ENCODE data around the gene SLCO2A1. TPM values are rescaled to one million over a fixed set of nuclear protein-coding genes. Genes with fewer than 3 reads are reported as not detected.
A peak's percentile ranks its signal among the peaks of the same experiment; 100 is the strongest.

Gene SLCO2A1
- total and polyA plus RNA-seq, 2 donors from 2014 or later = 27.2 to 169 TPM

- FAIRE-seq (no peak), DNase-seq (peak in 1 of 5 donors; percentile 29)
- intact Hi-C loops (cut with DNase I) = no loop called here
- H3K27me3 ChIP-seq (ENCODE audit: control insufficient read depth, insufficient read depth, low read length) = no peaks in the 10 kb centered on the region
- peaks cover 0 to 4% (median 0%) of the 10 kb centered on the region in 3 donors for H3K4me1 ChIP-seq (ENCODE audit: control insufficient read depth in 2 of 3, insufficient read depth in 2 of 3, low read depth in 1 of 3, low read length in 3 of 3)
- H3K9ac ChIP-seq (ENCODE audit: low read length in 3 of 3) = no peak overlapping the region
- H3K9me3 ChIP-seq (ENCODE audit: control insufficient read depth in 2 of 3, insufficient read depth in 1 of 3, low read length in 3 of 3) = no peaks in the 10 kb centered on the region
- TF ChIP-seq CTCF (IDR thresholded peaks at IDR 0.05; ENCODE audit: borderline replicate concordance, extremely low read depth, insufficient read depth) = no peak
- no peak overlapping the region for H3K4me3 ChIP-seq (ENCODE audit: low read length in 3 of 3)
- peaks cover 0 to 4% (median 0%) of the 10 kb centered on the region in 3 donors for H3K36me3 ChIP-seq (ENCODE audit: control insufficient read depth in 2 of 3, insufficient read depth in 3 of 3, low read length in 3 of 3)
- no peak overlapping the region for H3K27ac ChIP-seq (ENCODE audit: low read depth in 2 of 2, low read length in 2 of 2)
Measured at GRCh38 chr3:133954717-133955360, 74.9 kb downstream of the SLCO2A1 start.

- no peak for TF ChIP-seq CTCF (IDR thresholded peaks at IDR 0.05; ENCODE audit: borderline replicate concordance, extremely low read depth, insufficient read depth)
- Histone ChIP-seq H3K9ac (ENCODE audit: low read length in 3 of 3) (no peak overlapping the region), H3K27me3 (ENCODE audit: control insufficient read depth, insufficient read depth, low read length) (no peaks in the 10 kb centered on the region), H3K4me1 (ENCODE audit: control insufficient read depth in 2 of 3, insufficient read depth in 2 of 3, low read depth in 1 of 3, low read length in 3 of 3) (peaks cover 0 to 4% (median 0%) of the 10 kb centered on the region in 3 donors), H3K4me3 (ENCODE audit: low read length in 3 of 3) (no peak overlapping the region), H3K27ac (ENCODE audit: low read depth in 2 of 2, low read length in 2 of 2) (no peak overlapping the region), H3K36me3 (ENCODE audit: control insufficient read depth in 2 of 3, insufficient read depth in 3 of 3, low read length in 3 of 3) (peaks cover 0 to 4% (median 0%) of the 10 kb centered on the region in 3 donors), H3K9me3 (ENCODE audit: control insufficient read depth in 2 of 3, insufficient read depth in 1 of 3, low read length in 3 of 3) (no peaks in the 10 kb centered on the region)
- intact Hi-C loops (cut with DNase I) = no loop called here
- FAIRE-seq (no peak), DNase-seq (peak in 1 of 5 donors; percentile 25)
Measured at GRCh38 chr3:133953297-133953696, 76.4 kb downstream of the SLCO2A1 start.

- H3K9ac ChIP-seq (ENCODE audit: low read length in 3 of 3) = no peak overlapping the region
- no peak for TF ChIP-seq CTCF (IDR thresholded peaks at IDR 0.05; ENCODE audit: borderline replicate concordance, extremely low read depth, insufficient read depth)
- peak in 3 of 5 donors; percentile 35 to 77 (median 45) for DNase-seq
- H3K36me3 ChIP-seq (ENCODE audit: control insufficient read depth in 2 of 3, insufficient read depth in 3 of 3, low read length in 3 of 3) = peaks cover 0 to 4% (median 0%) of the 10 kb centered on the region in 3 donors
- no peak for FAIRE-seq
- intact Hi-C loops (cut with DNase I) = no loop called here
- no peak overlapping the region for H3K27ac ChIP-seq (ENCODE audit: low read depth in 2 of 2, low read length in 2 of 2)
- H3K27me3 ChIP-seq (ENCODE audit: control insufficient read depth, insufficient read depth, low read length) = no peaks in the 10 kb centered on the region
- H3K4me1 ChIP-seq (ENCODE audit: control insufficient read depth in 2 of 3, insufficient read depth in 2 of 3, low read depth in 1 of 3, low read length in 3 of 3) = peaks cover 0 to 9% (median 6%) of the 10 kb centered on the region in 3 donors
- H3K4me3 ChIP-seq (ENCODE audit: low read length in 3 of 3) = no peak overlapping the region
- no peaks in the 10 kb centered on the region for H3K9me3 ChIP-seq (ENCODE audit: control insufficient read depth in 2 of 3, insufficient read depth in 1 of 3, low read length in 3 of 3)
Measured at GRCh38 chr3:133949438-133949837, 80.3 kb downstream of the SLCO2A1 start.
